HG03442 (cell line): ENCODE results near the gene FGF1.
A peak's percentile ranks its signal among the peaks of the same experiment; 100 is the strongest.

Experiments
- ATAC-seq: cut with Tn5 transposase; IDR thresholded peaks from one replicate; pipeline ENCODE4 v1.9.1; 2021; ENCODE audit warnings: mild to moderate bottlenecking, moderate library complexity; ENCODE audit not compliant: unreplicated experiment

Gene FGF1

GRCh38 chr5:142685418-142686209, at the start of gene FGF1:
TSS of gene FGF1 (minus strand) at chr5:142686090. CDS start at chr5:142614127, 71,963 bp downstream.
- ATAC-seq = no peak

GRCh38 chr5:142727735-142728047, 41.8 kb upstream of the FGF1 start:
- no peak for ATAC-seq

- ATAC-seq = peak; percentile 57
These were observed 40.4 kb upstream of the FGF1 start for GRCh38 chr5:142726188-142726731.

GRCh38 chr5:142725231-142726187, 39.6 kb upstream of the FGF1 start:
- ATAC-seq = no peak

GRCh38 chr5:142724821-142725220, 38.9 kb upstream of the FGF1 start:
- no peak for ATAC-seq

- no peak for ATAC-seq
These were observed 37.0 kb upstream of the FGF1 start for GRCh38 chr5:142722896-142723295.

GRCh38 chr5:142722146-142722545, 36.3 kb upstream of the FGF1 start:
- no peak for ATAC-seq

- ATAC-seq = no peak
These were observed 34.9 kb upstream of the FGF1 start for GRCh38 chr5:142720641-142721271.

GRCh38 chr5:142719836-142720370, 34.0 kb upstream of the FGF1 start:
- ATAC-seq = no peak

GRCh38 chr5:142717582-142718215, 31.8 kb upstream of the FGF1 start:
- no peak for ATAC-seq

GRCh38 chr5:142716963-142717362, 31.1 kb upstream of the FGF1 start:
- peak; percentile 57 for ATAC-seq

- ATAC-seq = no peak
These were observed 29.4 kb upstream of the FGF1 start for GRCh38 chr5:142715291-142715690.

- ATAC-seq = peak; percentile 96
These were observed 27.3 kb upstream of the FGF1 start for GRCh38 chr5:142713121-142713706.

- no peak for ATAC-seq
These were observed 17.3 kb upstream of the FGF1 start for GRCh38 chr5:142703153-142703552.

GRCh38 chr5:142701673-142702311, 15.9 kb upstream of the FGF1 start:
- ATAC-seq = no peak

GRCh38 chr5:142700566-142700965, 14.7 kb upstream of the FGF1 start:
- no peak for ATAC-seq

- ATAC-seq = peak; percentile 83
These were observed 13.4 kb upstream of the FGF1 start for GRCh38 chr5:142699184-142699720.

- ATAC-seq = no peak
These were observed 12.7 kb upstream of the FGF1 start for GRCh38 chr5:142698447-142699183.
